HEK293T (cell line): Measurements from ENCODE around the gene MAG.

Experiments
- ARNT ChIP-seq: fragments of 450-650 bp; IDR thresholded peaks from 2 replicates; pipeline ENCODE4 v1.6.1; 2017; ENCODE audit warnings: mild to moderate bottlenecking
- BHLHE40 ChIP-seq: fragments of 450-650 bp; IDR thresholded peaks from 2 replicates; pipeline ENCODE4 v1.6.1; 2016; ENCODE audit warnings: mild to moderate bottlenecking, moderate library complexity, borderline replicate concordance
- CTBP1 ChIP-seq: fragments of 450-650 bp; IDR thresholded peaks from 2 replicates; pipeline ENCODE4 v1.6.1; 2016; ENCODE audit warnings: borderline replicate concordance
- ELF4 ChIP-seq: fragments of 450-650 bp; IDR thresholded peaks from 2 replicates; pipeline ENCODE4 v1.6.1; 2017; ENCODE audit warnings: antibody characterized with exemption
- FOXA1 ChIP-seq: fragments of 450-650 bp; IDR thresholded peaks from 2 replicates; pipeline ENCODE4 v1.6.1; 2016; ENCODE audit warnings: mild to moderate bottlenecking
- FOXK2 ChIP-seq: fragments of 450-650 bp; IDR thresholded peaks from 2 replicates; pipeline ENCODE4 v1.6.1; 2016; ENCODE audit warnings: mild to moderate bottlenecking
- HDGF ChIP-seq: fragments of 450-650 bp; IDR thresholded peaks from 2 replicates; pipeline ENCODE4 v1.6.1; 2017; ENCODE audit warnings: antibody characterized with exemption, borderline replicate concordance
- LEF1 ChIP-seq: fragments of 450-650 bp; IDR thresholded peaks from 2 replicates; pipeline ENCODE4 v1.6.1; 2017; ENCODE audit warnings: mild to moderate bottlenecking, borderline replicate concordance
- SUZ12 ChIP-seq: fragments of 450-650 bp; IDR thresholded peaks from 2 replicates; pipeline ENCODE4 v1.6.1; 2016; ENCODE audit warnings: mild to moderate bottlenecking
- ZNF384 ChIP-seq: fragments of 450-650 bp; IDR thresholded peaks from 2 replicates; pipeline ENCODE4 v1.6.1; 2016
- TF ChIP-seq, protein P1 (sequence below): fragments of 450-650 bp; IDR thresholded peaks from 2 replicates; pipeline ENCODE4 v1.6.1; 2016

DNA sequence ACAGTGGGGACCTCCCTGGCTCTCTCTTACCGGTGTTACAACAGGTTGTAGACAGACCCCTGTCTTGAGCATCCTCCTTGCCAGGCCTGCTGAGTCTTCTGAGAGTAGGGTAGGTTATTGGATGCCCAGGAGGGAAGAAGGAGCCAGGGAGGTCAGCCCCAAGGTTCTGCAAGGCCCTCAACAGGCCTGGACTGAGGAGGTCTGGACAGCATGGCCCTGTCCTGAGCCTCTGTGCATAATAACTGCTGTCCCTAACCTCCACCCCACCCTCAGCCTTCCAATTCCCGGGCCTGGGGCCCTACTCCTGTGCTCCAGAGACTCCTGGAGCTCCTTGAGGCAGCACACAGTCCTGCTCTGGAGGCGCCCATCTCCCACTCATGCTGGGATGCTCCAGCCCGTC is 37.4 kb downstream of the MAG start:
- TF ChIP-seq, protein P1, sequence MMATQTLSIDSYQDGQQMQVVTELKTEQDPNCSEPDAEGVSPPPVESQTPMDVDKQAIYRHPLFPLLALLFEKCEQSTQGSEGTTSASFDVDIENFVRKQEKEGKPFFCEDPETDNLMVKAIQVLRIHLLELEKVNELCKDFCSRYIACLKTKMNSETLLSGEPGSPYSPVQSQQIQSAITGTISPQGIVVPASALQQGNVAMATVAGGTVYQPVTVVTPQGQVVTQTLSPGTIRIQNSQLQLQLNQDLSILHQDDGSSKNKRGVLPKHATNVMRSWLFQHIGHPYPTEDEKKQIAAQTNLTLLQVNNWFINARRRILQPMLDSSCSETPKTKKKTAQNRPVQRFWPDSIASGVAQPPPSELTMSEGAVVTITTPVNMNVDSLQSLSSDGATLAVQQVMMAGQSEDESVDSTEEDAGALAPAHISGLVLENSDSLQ = no peak
- TF ChIP-seq BHLHE40 (no peak), FOXK2 (no peak), HDGF (no peak), ELF4 (no peak), LEF1 (no peak), ZNF384 (no peak), SUZ12 (no peak), FOXA1 (no peak), ARNT (no peak), CTBP1 (no peak)
